Panc1 (cell line): ENCODE results near the gene KCTD1. TPM values are rescaled to one million over a fixed set of nuclear protein-coding genes. Genes with fewer than 3 reads are reported as not detected.

Experiments
- ATAC-seq: fragments of 200-7000 bp; cut with Tn5 transposase; 2 replicates; pipeline ENCODE4 v1.9.1; 2020; ENCODE audit warnings: mild to moderate bottlenecking, moderate library complexity
- BruUV-seq: library from RNA; stranded (reverse); fragments of 400-500 nt; replicated peaks from 2 replicates; lab custom pipeline; 2021; lab: Mats Ljungman, UMichigan
- CTCF ChIA-PET: fragments of 300-600 bp; sonication (Branson Sonifier 250); formaldehyde crosslinking; loops from one replicate; lab custom pipeline; 2022; ENCODE audit warnings: antibody characterized with exemption; lab: Charles Lee
- POLR2A ChIA-PET: fragments of 300-600 bp; sonication (Branson Sonifier 250); formaldehyde crosslinking; loops from one replicate; lab custom pipeline; 2022; ENCODE audit warnings: antibody characterized with exemption; lab: Charles Lee
- DNase-seq: peaks from one replicate; pipeline ENCODE4 v3.0.0-alpha.2; 2010; ENCODE audit warnings: low read depth, low spot score
- H3K27ac ChIP-seq: 2 replicates; pipeline ENCODE4 v1.5.1; 2011; ENCODE audit warnings: mild to moderate bottlenecking, low read length, inconsistent platforms
- H3K27me3 ChIP-seq: fragments of 200-500 bp; sonication (Bioruptor generic); 2 replicates; pipeline ENCODE4 v1.6.0; 2014; ENCODE audit warnings: low read length, inconsistent platforms; ENCODE audit not compliant: control insufficient read depth, insufficient read depth
- H3K36me3 ChIP-seq: fragments of 200-500 bp; sonication (Bioruptor generic); 2 replicates; pipeline ENCODE4 v1.5.1; 2014; ENCODE audit warnings: inconsistent platforms, mild to moderate bottlenecking, low read length, moderate library complexity; ENCODE audit not compliant: control insufficient read depth, insufficient read depth
- H3K4me1 ChIP-seq: 2 replicates; pipeline ENCODE4 v1.5.1; 2011; ENCODE audit warnings: inconsistent platforms, mild to moderate bottlenecking, low read length, moderate library complexity; ENCODE audit not compliant: control insufficient read depth, insufficient read depth
- H3K4me3 ChIP-seq, 2 experiments: 2 replicates each; pipeline ENCODE4 v1.5.1; 2011 to 2012; ENCODE audit warnings: low read depth in 2 of 2, low read length in 2 of 2, mild to moderate bottlenecking in 2 of 2, inconsistent platforms in 1 of 2, moderate library complexity in 1 of 2
- H3K9me3 ChIP-seq: fragments of 200-500 bp; sonication (Bioruptor generic); 2 replicates; pipeline ENCODE4 v1.5.1; 2014; ENCODE audit warnings: low read depth, mild to moderate bottlenecking, inconsistent platforms, low read length, moderate library complexity; ENCODE audit not compliant: control insufficient read depth, insufficient read depth
- POLR2AphosphoS5 ChIP-seq: IDR thresholded peaks from 2 replicates; pipeline ENCODE4 v1.6.1; 2012; ENCODE audit warnings: mild to moderate bottlenecking, low read depth, low read length, moderate library complexity
- REST ChIP-seq, 2 experiments: IDR thresholded peaks; 2 replicates each; pipeline ENCODE4 v1.6.1; 2011 to 2012; ENCODE audit warnings: low read depth in 2 of 2, control low read depth in 1 of 2, low read length in 1 of 2, mild to moderate bottlenecking in 1 of 2, moderate library complexity in 1 of 2; ENCODE audit not compliant: insufficient read depth in 1 of 2
- SIN3A ChIP-seq: IDR thresholded peaks from 2 replicates; pipeline ENCODE4 v1.6.1; 2012; ENCODE audit warnings: low read depth, mild to moderate bottlenecking, low read length, moderate library complexity, borderline replicate concordance; ENCODE audit not compliant: insufficient read depth
- TCF7L2 ChIP-seq: IDR thresholded peaks from 2 replicates; pipeline ENCODE4 v1.6.1; 2011; ENCODE audit warnings: mild to moderate bottlenecking, low read depth, low read length, inconsistent platforms
- in situ Hi-C: cut with HindIII; loops from 2 replicates; pipeline ENCODE4 v1.10.0; 2016; ENCODE audit warnings: low sequenced_read_pairs, low pct_unique_long_range_greater_than_20kb
- intact Hi-C: fragments of 100-400 bp; cut with micrococcal nuclease; formaldehyde crosslinking; loops from one replicate; pipeline ENCODE4 v1.10.0; 2022; ENCODE audit not compliant: unreplicated experiment
- total RNA-seq: library from RNA; stranded (reverse); gene quantifications from one replicate; pipeline ENCODE4 v1.2.1, GENCODE V29; 2021; ENCODE audit not compliant: unreplicated experiment
- TF ChIP-seq, protein P1 (sequence below): fragments of 450-650 bp; IDR thresholded peaks from 2 replicates; pipeline ENCODE4 v1.5.1; 2017; ENCODE audit warnings: mild to moderate bottlenecking

The KCTD1 gene
- total RNA-seq, 1 experiment from 2014 or later, result 34.4 TPM

DNA sequence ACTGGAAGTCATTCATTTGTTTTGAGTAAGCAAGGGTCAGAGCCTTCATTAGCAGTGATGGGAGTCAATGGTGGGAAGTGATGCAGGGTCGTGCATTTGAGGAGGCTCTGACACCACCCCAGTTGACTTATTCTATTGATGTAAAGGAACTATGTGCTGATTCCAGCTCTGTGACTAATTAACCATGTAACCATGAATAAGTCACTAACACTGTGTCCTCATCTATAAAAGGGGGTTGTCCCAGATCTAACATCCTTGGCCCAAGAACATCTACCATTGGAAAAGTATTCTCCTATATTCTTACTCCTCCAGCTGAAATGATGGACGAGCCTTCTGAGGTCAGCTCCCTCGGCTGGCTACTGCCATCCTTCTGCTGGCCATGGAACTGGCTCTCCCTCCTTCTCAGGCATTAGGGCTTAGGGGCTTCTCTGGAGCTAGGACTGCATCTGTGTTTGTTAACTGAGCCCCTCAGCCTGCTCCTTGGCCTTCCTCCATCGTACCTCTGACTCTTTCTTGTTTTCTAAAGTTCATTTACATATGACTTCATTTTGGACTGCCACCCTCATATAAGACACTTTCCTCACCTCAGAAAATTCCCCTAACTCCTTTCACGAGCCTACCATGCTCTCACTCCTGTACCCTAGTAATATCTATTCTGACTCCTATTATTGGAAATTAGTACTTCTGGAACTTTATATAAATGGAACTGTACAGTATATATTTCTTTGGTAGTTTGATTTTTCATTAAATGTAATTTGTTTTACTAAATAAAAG is 115.5 kb downstream of the KCTD1 start:
- ATAC-seq (no peak), DNase-seq (no peak)
- no peaks in the 10 kb centered on the region for H3K9me3 ChIP-seq
- H3K36me3 ChIP-seq, result no peaks in the 10 kb centered on the region
- in situ Hi-C loops (no loop called here), intact Hi-C loops (no loop called here)
- ChIA-PET POLR2A (no interaction called here), CTCF (no interaction called here)
- H3K4me3 ChIP-seq, result no peak overlapping the region
- no peak for TF ChIP-seq POLR2AphosphoS5
- no peak for TF ChIP-seq REST (IDR thresholded peaks at IDR 0.05; ENCODE audit: insufficient read depth in 1 of 2, low read depth in 2 of 2, low read length in 1 of 2)
- TF ChIP-seq, protein P1, sequence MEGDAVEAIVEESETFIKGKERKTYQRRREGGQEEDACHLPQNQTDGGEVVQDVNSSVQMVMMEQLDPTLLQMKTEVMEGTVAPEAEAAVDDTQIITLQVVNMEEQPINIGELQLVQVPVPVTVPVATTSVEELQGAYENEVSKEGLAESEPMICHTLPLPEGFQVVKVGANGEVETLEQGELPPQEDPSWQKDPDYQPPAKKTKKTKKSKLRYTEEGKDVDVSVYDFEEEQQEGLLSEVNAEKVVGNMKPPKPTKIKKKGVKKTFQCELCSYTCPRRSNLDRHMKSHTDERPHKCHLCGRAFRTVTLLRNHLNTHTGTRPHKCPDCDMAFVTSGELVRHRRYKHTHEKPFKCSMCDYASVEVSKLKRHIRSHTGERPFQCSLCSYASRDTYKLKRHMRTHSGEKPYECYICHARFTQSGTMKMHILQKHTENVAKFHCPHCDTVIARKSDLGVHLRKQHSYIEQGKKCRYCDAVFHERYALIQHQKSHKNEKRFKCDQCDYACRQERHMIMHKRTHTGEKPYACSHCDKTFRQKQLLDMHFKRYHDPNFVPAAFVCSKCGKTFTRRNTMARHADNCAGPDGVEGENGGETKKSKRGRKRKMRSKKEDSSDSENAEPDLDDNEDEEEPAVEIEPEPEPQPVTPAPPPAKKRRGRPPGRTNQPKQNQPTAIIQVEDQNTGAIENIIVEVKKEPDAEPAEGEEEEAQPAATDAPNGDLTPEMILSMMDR, result no peak
- TF ChIP-seq SIN3A, result no peak
- TF ChIP-seq TCF7L2, result no peak
- H3K4me1 ChIP-seq, result no peaks in the 10 kb centered on the region
- no TSS peak for BruUV-seq
- H3K27ac ChIP-seq, result no peak overlapping the region
- no peaks in the 10 kb centered on the region for H3K27me3 ChIP-seq

GRCh38 chr18:26429535-26430226 is 118.7 kb downstream of the KCTD1 start:
- DNase-seq, result no peak
- no peak overlapping the region for H3K4me3 ChIP-seq
- no peak overlapping the region for H3K27ac ChIP-seq
- POLR2A ChIA-PET, result no interaction called here
- TF ChIP-seq SIN3A, result no peak
- TF ChIP-seq, protein P1, result no peak
- no peak for TF ChIP-seq POLR2AphosphoS5
- TF ChIP-seq TCF7L2, result no peak
- TF ChIP-seq REST (IDR thresholded peaks at IDR 0.05; ENCODE audit: insufficient read depth in 1 of 2, low read depth in 2 of 2, low read length in 1 of 2), result no peak
- BruUV-seq, result no TSS peak
- in situ Hi-C loops (no loop called here), intact Hi-C loops (no loop called here)
- H3K9me3 ChIP-seq, result no peaks in the 10 kb centered on the region
- 0 out of 2 replicates have a peak, but pooled peaks have one; percentile 69 for ATAC-seq
- no peaks in the 10 kb centered on the region for H3K27me3 ChIP-seq
- no peaks in the 10 kb centered on the region for H3K4me1 ChIP-seq
- CTCF ChIA-PET, result no interaction called here
- H3K36me3 ChIP-seq, result no peaks in the 10 kb centered on the region
